HK-2 (cell line): Measurements from ENCODE around the gene PDGFB.

ENCODE experiments used
- DNase-seq: peaks from one replicate; pipeline ENCODE4 v3.0.0-alpha.2; 2018; ENCODE audit not compliant: unreplicated experiment

The PDGFB gene

GRCh38 chr22:39244496-39245129, at the start of gene PDGFB:
Gene PDGFB (minus strand): TSS chr22:39244982. CDS start chr22:39243963, 1,019 bp downstream.
- peak; percentile 61 for DNase-seq

GRCh38 chr22:39293766-39294368, 49.1 kb upstream of the PDGFB start:
- DNase-seq = no peak

- peak; percentile 98 for DNase-seq
Observed at GRCh38 chr22:39292561-39293074, 47.8 kb upstream of the PDGFB start.

DNA sequence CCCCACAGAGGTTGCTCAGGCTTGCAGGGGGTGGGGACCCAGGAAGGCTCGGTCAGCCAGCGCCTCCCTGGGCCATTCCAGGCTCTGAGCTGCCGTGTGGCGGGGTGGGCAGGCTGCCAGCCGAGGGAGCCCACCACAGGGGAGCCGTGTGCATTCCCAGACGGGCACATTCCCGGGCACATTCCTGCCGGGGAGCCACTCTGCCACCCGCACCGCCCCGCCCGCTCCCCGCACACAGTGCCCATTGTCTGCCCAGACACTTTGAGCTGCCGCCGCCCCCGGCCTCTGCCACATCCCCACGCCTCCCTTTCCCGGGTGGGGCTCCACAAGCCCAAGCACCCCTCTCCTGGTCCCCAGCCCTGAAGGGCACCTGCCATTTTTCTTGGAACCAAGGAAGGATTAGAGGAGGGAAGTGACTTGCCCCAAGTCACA, 47.3 kb upstream of the PDGFB start:
- DNase-seq = peak; percentile 60

GRCh38 chr22:39291523-39291922, 46.7 kb upstream of the PDGFB start:
- DNase-seq = no peak

DNA sequence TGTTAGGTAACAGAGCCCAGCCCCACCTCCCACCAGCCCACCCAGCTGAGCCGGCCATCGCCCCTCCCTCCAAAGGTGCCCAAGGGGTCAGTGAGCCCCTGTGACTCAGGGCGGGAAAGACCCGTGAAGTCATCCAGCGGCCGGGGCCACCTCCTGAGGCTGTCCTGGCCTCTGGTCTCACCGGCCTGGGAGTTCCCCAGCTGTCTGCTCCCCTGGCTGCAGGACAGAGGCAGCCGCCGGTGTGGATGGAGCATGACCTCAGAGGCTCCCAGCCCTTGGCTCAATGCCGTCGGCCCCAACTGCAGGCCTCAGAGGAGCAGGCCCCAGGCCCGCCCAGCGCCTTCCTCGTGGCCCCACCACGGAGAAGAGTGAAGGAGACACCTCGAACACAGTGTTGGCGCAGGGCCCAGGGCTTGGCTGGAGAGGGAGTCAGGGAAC, 46.0 kb upstream of the PDGFB start:
- DNase-seq = peak; percentile 95

DNA sequence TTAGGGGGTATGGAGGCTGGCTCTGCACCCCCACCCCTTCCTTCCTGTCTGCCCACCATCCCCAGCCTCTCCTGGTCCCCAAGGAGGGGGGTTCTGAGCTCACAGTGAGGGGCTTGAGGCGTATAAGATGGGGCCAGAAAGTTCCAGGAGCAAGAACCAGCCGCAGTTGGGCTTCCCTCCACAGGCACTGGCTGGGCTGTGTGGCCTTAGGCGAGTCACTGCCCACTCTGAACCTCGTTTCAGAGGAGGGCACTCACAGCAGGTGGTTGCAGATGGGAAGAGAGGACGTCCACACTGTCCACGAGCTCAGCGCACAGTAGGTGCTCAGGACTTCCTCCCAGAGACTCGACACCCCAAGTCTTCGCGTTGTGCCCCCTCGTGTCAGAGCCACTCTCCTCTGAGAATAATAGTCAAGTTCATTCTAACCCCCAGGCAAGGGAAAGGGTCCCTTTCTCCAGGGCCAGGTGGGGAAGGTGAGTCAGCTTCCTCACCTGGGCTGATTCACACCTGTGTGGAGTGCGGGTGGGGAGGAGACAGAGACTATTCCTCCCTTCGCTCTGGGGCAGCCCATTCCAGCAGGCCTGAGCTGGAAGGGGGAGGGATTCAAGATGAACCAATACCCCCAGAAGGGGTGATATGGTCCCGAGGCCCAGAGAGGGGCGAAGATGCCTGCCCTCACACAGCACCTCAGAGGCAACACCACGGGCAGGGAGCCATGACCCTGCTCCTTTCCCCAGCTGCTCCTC, 45.4 kb upstream of the PDGFB start:
- no peak for DNase-seq

DNA sequence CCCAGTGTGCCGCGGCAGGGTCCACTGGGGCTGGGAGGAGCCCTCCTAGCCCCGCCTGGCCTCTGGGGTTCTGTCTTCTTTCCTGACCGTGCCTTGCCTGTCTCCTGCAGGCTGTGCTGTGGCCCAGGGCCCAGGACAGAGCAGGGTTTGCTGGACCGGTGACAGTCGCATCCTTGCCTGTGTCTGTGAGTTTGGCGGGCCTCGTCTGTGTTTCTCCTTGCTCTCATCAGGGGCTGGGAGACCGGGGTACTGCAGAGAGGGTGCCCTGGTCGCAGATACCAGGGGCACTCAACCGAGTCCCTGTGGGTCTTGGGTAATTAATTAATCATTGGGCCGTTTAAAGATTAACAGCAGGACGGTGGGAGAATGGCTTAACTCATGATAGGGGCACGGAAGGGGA, 44.8 kb upstream of the PDGFB start:
- DNase-seq = peak; percentile 62

DNA sequence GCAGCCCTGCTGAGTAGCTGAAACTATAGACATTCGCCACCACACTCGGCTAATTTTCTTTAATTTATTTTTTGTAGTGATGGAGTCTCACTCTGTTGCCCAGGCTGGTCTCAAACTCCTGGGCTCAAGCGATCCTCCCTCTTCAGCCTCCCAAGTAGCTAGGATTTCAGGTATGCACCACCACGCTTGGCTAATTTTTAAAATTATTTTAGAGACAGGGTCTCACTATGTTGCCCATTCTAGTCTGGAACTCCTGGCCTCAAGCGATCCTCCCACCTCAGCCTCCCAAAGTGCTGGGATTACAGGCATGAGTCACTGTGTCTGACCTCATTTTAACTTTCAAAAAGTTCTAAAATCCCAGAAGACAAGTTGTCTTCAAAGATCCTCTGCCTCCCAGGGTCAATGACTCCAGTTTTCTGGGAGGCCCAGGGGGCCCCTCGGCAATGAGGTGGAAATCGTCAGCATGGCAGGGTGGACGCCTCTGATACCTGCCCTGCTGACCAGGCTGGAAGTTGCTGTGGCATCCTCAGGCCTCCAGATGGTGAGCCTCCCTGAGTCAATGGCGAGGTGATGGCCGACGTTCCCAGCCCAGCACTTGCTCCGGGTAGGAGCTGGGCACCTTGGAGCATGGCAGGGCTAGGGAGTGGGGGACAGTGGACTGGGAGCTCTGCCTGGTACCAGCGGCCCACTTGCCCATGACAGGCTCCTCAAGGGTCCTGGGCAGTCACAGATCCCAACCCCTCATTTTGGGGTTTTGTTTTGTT, 43.5 kb upstream of the PDGFB start:
- DNase-seq = no peak

DNA sequence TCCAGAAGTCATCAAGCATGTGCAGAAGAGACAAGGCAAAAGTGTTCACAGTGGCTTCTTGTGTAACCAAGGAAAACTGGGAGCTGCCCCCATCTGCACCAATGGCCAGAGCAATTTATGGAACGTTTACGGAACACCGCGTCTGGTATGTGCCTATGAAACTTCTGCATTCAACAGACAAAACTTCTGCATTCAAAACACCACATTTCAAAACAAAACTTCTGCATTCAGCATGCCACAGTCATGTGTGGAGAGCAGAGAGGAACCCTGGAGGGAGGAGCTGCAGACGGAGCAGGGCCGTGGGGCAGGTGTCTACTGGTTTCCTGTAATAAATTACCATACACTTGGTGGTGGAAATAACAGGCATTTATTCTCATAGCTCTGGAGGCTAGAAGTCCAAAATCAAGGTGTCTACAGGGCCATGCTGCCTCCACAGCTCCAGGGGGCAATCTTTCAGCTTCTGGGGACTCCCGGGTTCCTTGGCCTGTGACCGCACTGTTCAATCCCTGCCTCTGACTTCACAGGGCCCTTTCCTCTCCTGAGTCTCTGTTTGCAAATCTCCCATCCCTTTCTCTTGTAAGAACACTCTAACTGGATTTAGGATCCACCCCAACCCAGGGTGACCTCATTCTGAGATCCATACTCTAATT, 42.4 kb upstream of the PDGFB start:
- no peak for DNase-seq

DNA sequence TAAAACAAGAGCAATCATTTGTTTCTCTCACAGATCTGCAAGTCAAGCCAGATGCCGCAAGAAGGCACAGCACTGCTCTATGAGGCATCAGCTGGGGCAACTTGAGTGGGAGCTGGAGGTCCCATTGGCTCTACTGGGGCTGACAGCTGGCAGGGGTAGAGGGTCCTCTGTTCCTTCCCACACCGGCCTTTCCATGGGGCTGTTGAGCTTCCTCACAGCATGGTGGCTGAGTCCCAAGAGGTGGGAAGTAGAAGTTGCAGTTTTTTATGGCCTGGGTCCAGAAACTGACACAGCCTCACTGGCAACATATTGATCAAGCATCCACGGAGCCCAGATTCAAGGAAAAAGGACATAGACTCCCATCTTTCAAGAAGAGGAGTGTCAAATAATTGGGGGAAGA, 40.2 kb upstream of the PDGFB start:
- DNase-seq = no peak

GRCh38 chr22:39284142-39284980, 39.6 kb upstream of the PDGFB start:
- no peak for DNase-seq

GRCh38 chr22:39283322-39284141, 38.8 kb upstream of the PDGFB start:
- peak; percentile 94 for DNase-seq

GRCh38 chr22:39282645-39283321, 38.0 kb upstream of the PDGFB start:
- peak; percentile 67 for DNase-seq

DNA sequence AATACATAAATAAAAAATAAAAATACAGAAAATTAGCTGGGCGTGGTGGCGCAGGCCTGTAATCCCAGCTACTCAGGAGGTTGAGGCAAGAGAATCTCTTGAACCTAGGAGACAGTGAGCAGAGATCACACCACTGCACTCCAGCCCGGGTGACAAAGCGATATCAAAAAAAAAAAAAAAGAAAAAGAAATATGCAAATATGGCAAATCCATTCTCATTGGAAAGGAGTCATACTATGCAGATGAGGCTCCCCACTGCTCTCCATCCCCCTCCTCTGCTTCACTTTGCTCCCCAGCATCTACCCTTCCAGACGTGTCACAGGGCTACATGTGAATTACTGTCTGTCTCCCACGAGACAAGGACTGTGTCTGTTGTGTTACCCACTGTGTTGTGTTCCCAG, 36.3 kb upstream of the PDGFB start:
- DNase-seq = no peak

GRCh38 chr22:39280250-39280649, 35.5 kb upstream of the PDGFB start:
- no peak for DNase-seq

DNA sequence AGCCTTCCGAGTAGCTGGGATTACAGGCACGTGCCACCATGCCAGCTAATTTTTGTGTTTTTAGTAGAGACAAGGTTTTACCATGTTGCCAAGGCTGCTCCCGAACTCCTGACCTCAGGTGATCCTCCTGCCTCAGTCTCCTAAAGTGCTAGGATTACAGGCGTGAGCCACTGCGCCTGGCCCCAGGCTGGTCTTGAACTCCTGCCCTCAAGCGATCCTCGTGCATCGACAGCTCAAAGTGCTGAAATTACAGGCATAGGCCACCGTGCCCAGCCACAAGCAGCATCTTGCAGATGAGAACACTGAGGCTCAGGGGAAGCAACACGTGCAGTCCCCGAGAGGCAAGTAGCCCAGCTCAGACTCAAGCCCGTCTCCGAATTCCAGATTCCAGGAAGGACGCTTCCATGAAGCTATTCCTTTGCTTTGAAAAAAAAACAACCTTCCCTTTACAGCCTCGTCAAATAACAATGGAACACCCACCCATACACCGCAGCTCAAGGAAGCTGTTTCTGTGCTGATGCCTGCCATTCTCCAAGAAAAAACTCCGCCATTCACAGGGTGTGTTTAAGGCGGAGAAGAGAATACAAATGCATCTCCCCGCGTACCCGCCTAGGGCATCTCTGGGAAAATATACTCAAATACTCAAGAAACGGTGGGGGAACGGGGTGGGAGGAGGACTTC, 34.5 kb upstream of the PDGFB start:
- no peak for DNase-seq

GRCh38 chr22:39278040-39278439, 33.3 kb upstream of the PDGFB start:
- no peak for DNase-seq
